CD4-positive, alpha-beta T cell treated with Interferon gamma for 1 hour (primary cell): Measurements from ENCODE around the gene CNIH2.

ENCODE experiments used
- DNase-seq: peaks from one replicate; pipeline ENCODE4 v3.0.0-alpha.2; 2020

CNIH2 gene

GRCh38 chr11:66278363-66279091 lies 552 bp downstream of the CNIH2 start:
- DNase-seq, result peak; percentile 48

GRCh38 chr11:66279092-66279734 lies 1.2 kb downstream of the CNIH2 start:
- DNase-seq, result no peak

- no peak for DNase-seq
Observed at GRCh38 chr11:66280428-66280827, 2.5 kb downstream of the CNIH2 start.

GRCh38 chr11:66281001-66281400 lies 3.0 kb downstream of the CNIH2 start:
- DNase-seq, result no peak

GRCh38 chr11:66281776-66282467 lies 3.9 kb downstream of the CNIH2 start:
- no peak for DNase-seq

GRCh38 chr11:66282468-66283455 lies 4.8 kb downstream of the CNIH2 start:
- DNase-seq, result peak; percentile 100

- DNase-seq, result no peak
Observed at GRCh38 chr11:66283461-66284105, 5.6 kb downstream of the CNIH2 start.

GRCh38 chr11:66284526-66285078 lies 6.6 kb downstream of the CNIH2 start:
- no peak for DNase-seq

- DNase-seq, result no peak
Observed at GRCh38 chr11:66285250-66285947, 7.4 kb downstream of the CNIH2 start.

- DNase-seq, result no peak
Observed at GRCh38 chr11:66286699-66287098, 8.7 kb downstream of the CNIH2 start.

GRCh38 chr11:66287211-66287888 lies 9.4 kb downstream of the CNIH2 start:
- DNase-seq, result no peak

GRCh38 chr11:66287889-66288670 lies 10.1 kb downstream of the CNIH2 start:
- DNase-seq, result no peak

GRCh38 chr11:66288671-66289547 lies 10.9 kb downstream of the CNIH2 start, which contains the start of gene YIF1A:
Gene YIF1A, minus strand, starts transcription at chr11:66289143. Its CDS starts 158 bp downstream, at chr11:66288985.
- peak; percentile 100 for DNase-seq

GRCh38 chr11:66289548-66290329 lies 11.8 kb downstream of the CNIH2 start:
- no peak for DNase-seq

- DNase-seq, result no peak
Observed at GRCh38 chr11:66290330-66290621, 12.3 kb downstream of the CNIH2 start.

- no peak for DNase-seq
Observed at GRCh38 chr11:66291303-66291705, 13.3 kb downstream of the CNIH2 start.

GRCh38 chr11:66291706-66292542 lies 13.9 kb downstream of the CNIH2 start, which contains the start of gene TMEM151A:
Gene TMEM151A, plus strand, starts transcription at chr11:66291894. Its CDS starts 120 bp downstream, at chr11:66292014.
- no peak for DNase-seq
